ENCODE measurements around the gene APOBEC3A. TPM values are rescaled to one million over a fixed set of nuclear protein-coding genes. Genes with fewer than 3 reads are reported as not detected.
"Not testable (repeated sequence)": the region's sequence is repeated elsewhere in the genome, so short reads cannot be mapped to it uniquely, and the experiment has no call there.

The APOBEC3A gene
- total and polyA plus RNA-seq, 9 donors: 0.11 to 2.5 (median 0.45) TPM; not detected in 2

DNA sequence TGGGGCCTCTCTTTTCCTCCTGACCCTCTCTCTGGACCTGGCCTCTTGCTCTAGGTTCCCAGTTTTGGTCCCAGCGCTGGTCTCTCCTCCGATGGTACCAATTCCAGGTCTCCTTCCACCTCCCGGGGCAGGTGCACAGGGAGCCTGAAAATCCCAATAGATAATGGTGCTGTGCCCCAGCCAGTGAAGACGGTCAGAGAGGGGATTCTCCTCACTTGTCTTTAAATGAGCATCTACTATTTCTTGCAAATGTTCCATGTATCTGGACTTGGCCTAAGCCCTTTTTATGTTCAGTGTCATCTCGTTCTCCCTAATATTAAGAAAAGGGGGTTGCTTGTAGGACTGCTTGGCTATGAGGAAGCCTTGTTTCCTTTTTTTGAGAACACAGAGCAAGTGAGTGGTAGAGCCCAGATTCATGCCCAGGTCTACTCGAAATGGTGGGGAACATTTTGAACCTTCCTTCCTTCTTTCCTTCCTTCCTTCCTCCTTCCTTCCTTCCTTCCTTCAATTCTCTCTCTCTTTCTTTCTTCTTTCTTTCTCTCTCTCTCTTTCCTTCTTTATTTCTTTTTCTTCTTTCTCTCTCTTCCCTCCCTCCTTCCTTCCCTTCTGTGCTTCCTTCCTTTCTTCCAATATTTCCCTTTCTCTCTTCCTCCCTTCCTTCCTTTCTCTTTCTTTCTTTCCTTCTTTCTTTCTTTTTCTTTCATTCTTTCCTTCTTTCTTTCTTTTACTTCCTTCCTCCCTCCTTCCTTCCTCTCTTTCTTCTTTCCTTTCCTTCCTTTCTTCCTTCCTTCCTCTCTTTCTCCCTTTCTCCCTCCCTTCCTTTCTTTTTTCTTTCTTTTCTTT lies 620 bp downstream of the APOBEC3A start:
- H3K36me3 ChIP-seq (ENCODE audit: control insufficient read depth, insufficient read depth, low read length): no peaks in the 10 kb centered on the region
- H3K4me3 ChIP-seq (ENCODE audit: low read length): no peak overlapping the region
- no peaks in the 10 kb centered on the region for H3K9me3 ChIP-seq (replicated peaks; ENCODE audit: control insufficient read depth, low read depth, low read length)
- no peak for DNase-seq
- WGBS (ENCODE audit: insufficient coverage): 93% methylated on average over 4 of the region's 6 CpGs
- H3K27ac ChIP-seq (ENCODE audit: low read length): no peak overlapping the region
- H3K4me1 ChIP-seq (ENCODE audit: control insufficient read depth, insufficient read depth, low read length): peaks cover 3% of the 10 kb centered on the region
- H3K27me3 ChIP-seq (ENCODE audit: control insufficient read depth, insufficient read depth, low read length): peaks cover 4% of the 10 kb centered on the region

DNA sequence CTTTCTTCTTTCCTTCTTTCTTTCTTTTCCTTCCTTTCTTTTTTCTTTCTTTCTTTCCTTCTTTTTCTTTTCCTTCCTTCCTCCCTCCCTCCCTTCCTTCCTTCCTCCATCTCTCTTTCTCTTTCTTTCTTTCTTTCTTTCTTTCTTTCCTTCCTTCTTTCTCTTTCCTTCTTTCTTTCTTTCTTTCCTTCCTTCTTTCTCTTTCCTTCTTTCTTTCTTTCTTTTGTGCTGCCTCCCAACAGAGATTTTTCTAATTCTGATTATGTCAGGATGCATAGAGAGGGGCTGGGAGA lies 1.2 kb downstream of the APOBEC3A start:
- H3K36me3 ChIP-seq (ENCODE audit: control insufficient read depth, insufficient read depth, low read length); H3K27me3 ChIP-seq (ENCODE audit: control insufficient read depth, insufficient read depth, low read length); H3K9me3 ChIP-seq (replicated peaks; ENCODE audit: control insufficient read depth, low read depth, low read length); H3K27ac ChIP-seq (ENCODE audit: low read length); H3K4me1 ChIP-seq (ENCODE audit: control insufficient read depth, insufficient read depth, low read length); H3K4me3 ChIP-seq (ENCODE audit: low read length); DNase-seq: not testable (repeated sequence)

DNA sequence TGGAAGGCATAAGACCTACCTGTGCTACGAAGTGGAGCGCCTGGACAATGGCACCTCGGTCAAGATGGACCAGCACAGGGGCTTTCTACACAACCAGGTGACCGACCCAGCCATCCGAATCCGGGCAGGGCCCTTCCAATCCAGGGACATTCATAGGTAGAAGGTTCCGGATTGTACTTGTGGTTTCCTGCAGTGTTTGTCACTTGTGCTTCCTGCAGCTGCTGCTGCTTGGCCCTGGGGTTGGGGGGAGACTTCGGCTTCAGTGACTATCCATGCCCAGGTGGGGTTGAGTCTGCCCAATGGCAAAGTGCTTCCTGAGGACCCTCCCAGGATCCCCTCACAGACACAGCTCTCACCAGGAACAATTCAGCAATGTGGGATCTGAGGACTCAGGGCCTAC lies 2.2 kb downstream of the APOBEC3A start:
- Histone ChIP-seq H3K4me1 (ENCODE audit: control insufficient read depth, insufficient read depth, low read length) (peaks cover 6% of the 10 kb centered on the region), H3K27me3 (ENCODE audit: control insufficient read depth, insufficient read depth, low read length) (peaks cover 5% of the 10 kb centered on the region), H3K36me3 (ENCODE audit: control insufficient read depth, insufficient read depth, low read length) (no peaks in the 10 kb centered on the region), H3K27ac (ENCODE audit: low read length) (no peak overlapping the region), H3K4me3 (ENCODE audit: low read length) (no peak overlapping the region), H3K9me3 (replicated peaks; ENCODE audit: control insufficient read depth, low read depth, low read length) (no peaks in the 10 kb centered on the region)
- DNase-seq: no peak
- 89% methylated on average over 7 of the region's 8 CpGs for WGBS (ENCODE audit: insufficient coverage)

DNA sequence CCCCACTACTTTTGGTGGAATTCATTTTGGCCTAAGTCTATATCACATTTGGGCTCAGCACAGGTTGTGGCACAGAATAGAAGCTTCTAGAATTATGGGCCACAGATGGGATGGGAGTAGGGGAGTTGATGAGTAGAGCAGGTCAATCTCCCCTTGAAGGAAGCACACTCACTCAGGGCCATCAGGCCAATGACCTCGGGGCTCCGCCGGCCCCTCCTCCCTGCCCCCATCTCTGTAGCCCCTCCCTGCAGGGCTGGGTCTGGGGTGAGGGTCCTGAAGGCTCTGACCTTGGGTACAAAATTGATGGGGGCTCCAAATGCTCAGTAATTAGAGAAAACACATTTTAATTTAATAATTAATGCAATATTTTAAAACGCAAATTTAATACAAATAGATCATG lies 3.3 kb downstream of the APOBEC3A start:
- not testable (repeated sequence) for H3K36me3 ChIP-seq (ENCODE audit: control insufficient read depth, insufficient read depth, low read length); H3K4me1 ChIP-seq (ENCODE audit: control insufficient read depth, insufficient read depth, low read length); H3K27me3 ChIP-seq (ENCODE audit: control insufficient read depth, insufficient read depth, low read length); H3K9me3 ChIP-seq (replicated peaks; ENCODE audit: control insufficient read depth, low read depth, low read length); DNase-seq; H3K4me3 ChIP-seq (ENCODE audit: low read length); H3K27ac ChIP-seq (ENCODE audit: low read length)
- no CpG with 5 or more reads among the region's 4 CpGs for WGBS (ENCODE audit: insufficient coverage)

DNA sequence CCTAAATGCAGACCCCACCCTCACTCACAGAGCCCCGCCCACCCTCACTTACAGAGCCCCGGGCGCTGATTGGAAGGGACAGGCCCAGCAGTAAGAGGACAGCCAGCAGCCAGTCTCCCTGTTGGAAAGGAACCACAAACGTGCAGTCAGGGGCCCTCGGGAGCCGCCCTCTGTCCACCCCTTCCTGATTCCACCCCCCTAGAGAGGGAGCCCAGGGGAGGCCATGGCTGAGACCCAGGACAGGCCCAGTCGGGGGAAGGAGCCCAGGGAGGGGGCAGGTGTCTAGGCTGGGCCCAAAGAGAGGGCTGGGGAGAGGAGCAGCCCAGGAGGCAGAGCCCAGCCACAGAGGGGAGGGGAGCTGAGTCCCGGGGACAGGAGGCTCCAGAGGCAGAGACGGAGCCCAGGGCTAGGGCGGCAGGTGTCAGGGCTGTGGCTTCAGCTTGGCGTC lies 5.9 kb downstream of the APOBEC3A start:
- not testable (repeated sequence) for DNase-seq
- WGBS (ENCODE audit: insufficient coverage): no CpG with 5 or more reads among the region's 11 CpGs

DNA sequence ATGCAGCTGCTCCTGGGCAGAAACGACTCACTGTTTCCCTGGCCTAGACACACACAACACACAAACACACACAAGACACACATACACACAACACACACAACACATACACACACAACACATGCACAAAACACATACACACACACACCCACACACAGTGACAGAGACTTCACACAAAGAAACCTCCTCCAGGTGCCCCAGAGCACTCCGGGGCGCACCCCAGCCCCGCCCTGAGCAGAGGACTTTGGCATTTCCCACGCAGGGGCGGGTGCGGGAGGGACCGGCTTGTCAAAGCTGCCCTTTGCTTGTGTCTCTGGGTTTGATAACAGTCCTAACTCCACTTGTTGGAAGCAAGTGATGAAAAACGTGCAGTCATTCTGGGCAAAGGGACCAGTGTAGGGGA lies 6.5 kb downstream of the APOBEC3A start:
- Histone ChIP-seq H3K4me1 (ENCODE audit: control insufficient read depth, insufficient read depth, low read length) (peaks cover 3% of the 10 kb centered on the region), H3K4me3 (ENCODE audit: low read length) (no peak overlapping the region), H3K36me3 (ENCODE audit: control insufficient read depth, insufficient read depth, low read length) (no peaks in the 10 kb centered on the region), H3K9me3 (replicated peaks; ENCODE audit: control insufficient read depth, low read depth, low read length) (no peaks in the 10 kb centered on the region), H3K27me3 (ENCODE audit: control insufficient read depth, insufficient read depth, low read length) (peaks cover 11% of the 10 kb centered on the region), H3K27ac (ENCODE audit: low read length) (no peak overlapping the region)
- no peak for DNase-seq
- WGBS (ENCODE audit: insufficient coverage): no CpG with 5 or more reads among the region's 9 CpGs

More for the DNA sequence above, 5.9 kb downstream of the APOBEC3A start:
- H3K4me3 ChIP-seq (ENCODE audit: low read length); H3K27ac ChIP-seq (ENCODE audit: low read length); H3K4me1 ChIP-seq (ENCODE audit: control insufficient read depth, insufficient read depth, low read length); H3K9me3 ChIP-seq (replicated peaks; ENCODE audit: control insufficient read depth, low read depth, low read length); H3K36me3 ChIP-seq (ENCODE audit: control insufficient read depth, insufficient read depth, low read length): not testable (repeated sequence)
- H3K27me3 ChIP-seq (ENCODE audit: control insufficient read depth, insufficient read depth, low read length): peaks cover 11% of the 10 kb centered on the region

DNA sequence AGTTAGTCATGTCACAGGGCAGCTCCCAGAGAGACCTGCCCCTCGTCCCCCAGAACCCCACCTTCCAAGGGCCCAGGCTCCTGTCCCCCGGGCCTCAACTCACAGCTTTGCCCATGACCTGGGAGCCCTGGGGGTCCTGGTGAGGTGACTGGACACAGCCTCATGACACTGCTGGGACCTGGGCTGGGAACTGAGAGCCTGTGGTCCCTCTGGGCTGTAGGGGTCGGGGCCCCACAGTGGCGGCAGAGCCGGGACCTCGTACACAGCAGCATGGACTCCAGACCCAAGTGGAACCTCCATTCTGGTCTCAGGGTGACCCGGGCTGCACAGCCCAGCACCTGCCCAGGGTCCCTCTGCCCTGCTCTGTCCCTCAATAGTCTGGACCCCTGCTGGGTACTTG lies 6.9 kb downstream of the APOBEC3A start:
- Histone ChIP-seq H3K27me3 (ENCODE audit: control insufficient read depth, insufficient read depth, low read length) (peaks cover 11% of the 10 kb centered on the region), H3K27ac (ENCODE audit: low read length) (no peak overlapping the region), H3K4me1 (ENCODE audit: control insufficient read depth, insufficient read depth, low read length) (peaks cover 3% of the 10 kb centered on the region), H3K4me3 (ENCODE audit: low read length) (no peak overlapping the region), H3K36me3 (ENCODE audit: control insufficient read depth, insufficient read depth, low read length) (no peaks in the 10 kb centered on the region), H3K9me3 (replicated peaks; ENCODE audit: control insufficient read depth, low read depth, low read length) (no peaks in the 10 kb centered on the region)
- no peak for DNase-seq
- WGBS (ENCODE audit: insufficient coverage): 68% methylated on average over 3 of the region's 7 CpGs

DNA sequence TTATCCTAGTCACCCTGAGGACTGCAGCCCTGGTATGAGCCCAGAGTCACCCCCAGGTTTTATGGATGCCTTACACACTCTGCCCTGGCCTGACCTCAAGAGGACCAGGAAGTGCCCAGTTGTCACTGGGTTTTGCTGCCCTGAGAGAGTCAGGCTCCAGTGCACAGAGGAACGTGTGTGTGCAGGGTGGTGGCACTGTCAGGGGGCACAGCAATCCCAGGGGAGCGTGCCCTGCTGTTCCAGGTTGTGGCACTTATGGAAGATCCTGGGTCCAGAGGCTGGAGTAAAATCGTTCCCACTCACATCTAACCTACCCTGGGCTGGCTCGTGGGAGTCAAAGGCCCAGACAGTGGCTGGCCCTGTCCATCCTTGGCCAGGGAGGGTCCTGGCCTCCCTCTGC lies 7.6 kb downstream of the APOBEC3A start:
- no peak overlapping the region for H3K4me3 ChIP-seq (ENCODE audit: low read length)
- H3K27me3 ChIP-seq (ENCODE audit: control insufficient read depth, insufficient read depth, low read length): peaks cover 11% of the 10 kb centered on the region
- WGBS (ENCODE audit: insufficient coverage): 100% methylated on average over 1 of the region's 4 CpGs
- peaks cover 3% of the 10 kb centered on the region for H3K4me1 ChIP-seq (ENCODE audit: control insufficient read depth, insufficient read depth, low read length)
- H3K27ac ChIP-seq (ENCODE audit: low read length): no peak overlapping the region
- no peaks in the 10 kb centered on the region for H3K9me3 ChIP-seq (replicated peaks; ENCODE audit: control insufficient read depth, low read depth, low read length)
- H3K36me3 ChIP-seq (ENCODE audit: control insufficient read depth, insufficient read depth, low read length): no peaks in the 10 kb centered on the region
- no peak for DNase-seq

DNA sequence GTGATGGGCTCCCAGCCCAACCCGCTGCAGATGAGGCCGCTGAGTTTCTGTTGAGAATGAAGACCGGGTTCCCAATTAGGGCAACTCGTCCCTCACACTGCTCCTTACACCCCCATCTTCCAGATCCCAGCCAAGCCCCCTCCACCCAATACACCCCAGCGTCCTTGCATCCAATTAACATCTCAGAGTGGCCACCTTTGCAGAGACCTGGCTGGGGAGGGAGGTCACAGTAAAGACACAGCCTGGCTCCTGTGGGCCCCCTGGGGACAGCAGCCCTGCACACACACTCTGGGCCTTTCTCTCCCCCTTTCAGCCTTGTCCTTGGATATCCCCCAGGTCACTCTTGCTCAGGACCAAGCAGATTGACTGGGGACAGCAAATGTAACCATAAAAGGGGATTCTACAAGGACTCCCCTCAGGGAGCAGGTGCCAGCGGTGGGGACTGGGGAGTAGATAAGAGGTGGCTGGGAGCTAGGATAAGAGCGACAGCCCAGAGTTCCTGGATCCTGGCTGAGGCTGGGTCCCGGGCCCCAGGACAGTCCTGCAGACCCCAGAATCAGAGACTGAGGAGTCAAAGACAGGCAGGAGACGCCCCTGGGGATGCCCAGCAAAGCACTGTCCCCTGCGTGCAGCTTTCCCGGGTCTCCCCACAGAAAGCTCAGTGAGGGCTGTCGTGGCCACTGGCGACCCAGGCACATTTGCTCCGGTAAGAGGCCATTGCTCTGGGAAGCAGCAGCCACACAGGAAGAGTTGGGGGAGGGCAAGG lies 8.4 kb downstream of the APOBEC3A start:
- DNase-seq: no peak
- Histone ChIP-seq H3K9me3 (replicated peaks; ENCODE audit: control insufficient read depth, low read depth, low read length) (no peaks in the 10 kb centered on the region), H3K27me3 (ENCODE audit: control insufficient read depth, insufficient read depth, low read length) (peaks cover 14% of the 10 kb centered on the region), H3K27ac (ENCODE audit: low read length) (no peak overlapping the region), H3K36me3 (ENCODE audit: control insufficient read depth, insufficient read depth, low read length) (no peaks in the 10 kb centered on the region), H3K4me3 (ENCODE audit: low read length) (no peak overlapping the region), H3K4me1 (ENCODE audit: control insufficient read depth, insufficient read depth, low read length) (peaks cover 3% of the 10 kb centered on the region)
- WGBS (ENCODE audit: insufficient coverage): 68% methylated on average over 10 of the region's 14 CpGs

DNA sequence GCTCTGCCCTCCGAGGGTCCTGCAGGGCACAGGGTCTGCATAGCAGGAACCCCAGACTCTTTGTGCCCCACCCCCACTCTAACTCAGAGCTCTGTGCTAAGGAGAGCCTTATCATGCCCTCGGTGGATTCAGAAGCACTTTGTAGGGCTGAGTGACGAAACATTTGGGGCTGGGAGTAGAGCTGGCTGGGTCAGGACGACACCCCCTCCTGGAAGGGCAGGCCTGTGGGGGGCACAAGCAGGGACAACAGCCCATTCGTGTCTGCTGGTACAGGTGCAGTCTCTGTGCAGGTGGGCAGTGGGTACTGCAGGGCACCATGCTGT lies 8.9 kb downstream of the APOBEC3A start:
- H3K9me3 ChIP-seq (replicated peaks; ENCODE audit: control insufficient read depth, low read depth, low read length): no peaks in the 10 kb centered on the region
- WGBS (ENCODE audit: insufficient coverage): no CpG with 5 or more reads among the region's 5 CpGs
- peaks cover 14% of the 10 kb centered on the region for H3K27me3 ChIP-seq (ENCODE audit: control insufficient read depth, insufficient read depth, low read length)
- H3K4me1 ChIP-seq (ENCODE audit: control insufficient read depth, insufficient read depth, low read length): peaks cover 3% of the 10 kb centered on the region
- H3K36me3 ChIP-seq (ENCODE audit: control insufficient read depth, insufficient read depth, low read length): no peaks in the 10 kb centered on the region
- H3K27ac ChIP-seq (ENCODE audit: low read length): no peak overlapping the region
- H3K4me3 ChIP-seq (ENCODE audit: low read length): no peak overlapping the region
- no peak for DNase-seq
